ENCODE measurements around the gene KRTAP10-5.

DNA sequence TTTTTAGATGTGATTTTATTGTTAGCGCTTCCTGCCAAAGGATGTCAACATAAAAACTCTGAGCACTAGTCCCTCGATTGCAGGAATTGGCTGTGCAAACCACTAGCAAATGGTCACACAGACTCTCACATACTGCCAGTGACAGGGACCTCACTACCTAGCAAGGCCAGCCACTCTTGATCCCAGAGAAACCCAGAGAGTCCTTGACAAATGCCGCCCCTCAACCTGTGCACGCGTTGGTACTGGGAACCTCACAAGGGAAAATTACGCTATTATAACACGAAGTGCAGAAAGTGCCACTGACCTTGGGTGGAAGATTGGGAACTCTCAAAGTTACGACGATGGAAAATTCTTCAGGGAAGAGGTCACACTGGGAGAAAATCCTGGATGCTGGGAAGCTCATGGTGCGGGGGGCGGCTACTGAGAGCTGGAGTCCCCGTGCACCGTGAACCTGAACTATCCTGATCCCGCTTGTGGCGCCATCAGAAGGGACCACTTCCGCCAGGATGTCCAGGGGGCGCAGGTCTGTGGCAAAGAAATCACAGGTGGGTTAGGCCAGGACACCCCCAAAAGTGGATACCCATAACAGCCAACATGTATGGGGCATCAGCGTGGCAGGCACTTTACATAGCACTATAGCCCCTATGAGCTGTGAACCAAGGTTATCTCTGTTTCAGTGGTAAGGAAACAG, 12.8 kb downstream of the KRTAP10-5 start:
- TF ChIP-seq, protein P1, sequence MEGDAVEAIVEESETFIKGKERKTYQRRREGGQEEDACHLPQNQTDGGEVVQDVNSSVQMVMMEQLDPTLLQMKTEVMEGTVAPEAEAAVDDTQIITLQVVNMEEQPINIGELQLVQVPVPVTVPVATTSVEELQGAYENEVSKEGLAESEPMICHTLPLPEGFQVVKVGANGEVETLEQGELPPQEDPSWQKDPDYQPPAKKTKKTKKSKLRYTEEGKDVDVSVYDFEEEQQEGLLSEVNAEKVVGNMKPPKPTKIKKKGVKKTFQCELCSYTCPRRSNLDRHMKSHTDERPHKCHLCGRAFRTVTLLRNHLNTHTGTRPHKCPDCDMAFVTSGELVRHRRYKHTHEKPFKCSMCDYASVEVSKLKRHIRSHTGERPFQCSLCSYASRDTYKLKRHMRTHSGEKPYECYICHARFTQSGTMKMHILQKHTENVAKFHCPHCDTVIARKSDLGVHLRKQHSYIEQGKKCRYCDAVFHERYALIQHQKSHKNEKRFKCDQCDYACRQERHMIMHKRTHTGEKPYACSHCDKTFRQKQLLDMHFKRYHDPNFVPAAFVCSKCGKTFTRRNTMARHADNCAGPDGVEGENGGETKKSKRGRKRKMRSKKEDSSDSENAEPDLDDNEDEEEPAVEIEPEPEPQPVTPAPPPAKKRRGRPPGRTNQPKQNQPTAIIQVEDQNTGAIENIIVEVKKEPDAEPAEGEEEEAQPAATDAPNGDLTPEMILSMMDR (IDR thresholded peaks at IDR 0.05 in 4 of 5, conservative IDR thresholded peaks at IDR 0.05 in 1 of 5): no peak
- no peak for TF ChIP-seq POLR2A (IDR thresholded peaks at IDR 0.05)

Data from gastrocnemius medialis (tissue), 4 donors.